ENCODE measurements around the gene JARID2. TPM values are rescaled to one million over a fixed set of nuclear protein-coding genes. Genes with fewer than 3 reads are reported as not detected.

The JARID2 gene
- total RNA-seq, 1 experiment from 2014 or later, result 23.6 TPM

GRCh38 chr6:15343490-15344191 is 97.8 kb downstream of the JARID2 start:
- Histone ChIP-seq H2AFZ (ENCODE audit: low read depth, low read length, poor library complexity, severe bottlenecking) (no peak overlapping the region), H3K9ac (ENCODE audit: low read length) (no peak overlapping the region), H3K4me2 (ENCODE audit: low read length) (no peak overlapping the region), H3K9me3 (ENCODE audit: control insufficient read depth in 1 of 2, insufficient read depth in 1 of 2, low read depth in 1 of 2, low read length in 2 of 2) (no peaks in the 10 kb centered on the region), H3K27me3 (ENCODE audit: insufficient read depth, low read length) (no peaks in the 10 kb centered on the region), H3K4me1 (ENCODE audit: control insufficient read depth in 1 of 2, insufficient read depth in 2 of 2, low read length in 2 of 2) (peaks cover 5 to 16% of the 10 kb centered on the region in 2 experiments), H3K36me3 (ENCODE audit: control insufficient read depth in 1 of 2, insufficient read depth in 2 of 2, low read length in 2 of 2) (no peaks in the 10 kb centered on the region), H3K4me3 (replicated peaks in 1 of 2; ENCODE audit: low read depth in 1 of 2, low read length in 2 of 2) (no peak overlapping the region), H3K79me2 (ENCODE audit: insufficient read depth, low read length) (peaks cover 79% of the 10 kb centered on the region), H3K27ac (ENCODE audit: low read depth, low read length) (no peak overlapping the region), H3K9me2 (ENCODE audit: insufficient read depth) (no peaks in the 10 kb centered on the region; the same call in 1 of the 2 replicates), H4K20me1 (ENCODE audit: insufficient read depth) (0 out of 2 replicates have a peak, but pooled peaks cover 6% of the 10 kb centered on the region)
- ChIA-PET POLR2A (no interaction called here), CTCF (no interaction called here), RAD21 (ENCODE audit: low non-redundant PET in 1 of 2, low total read pairs in 2 of 2, uncharacterized antibody in 2 of 2, unreplicated experiment in 2 of 2) (interaction anchor here in 1 of 2 experiments (0.7 kb wide), 1 partner anchor 18 kb away, joined by 3 read pairs; no protein-coding TSS in a partner anchor)
- no TSS peak for BruUV-seq (replicated peaks)
- TF ChIP-seq, protein P1, sequence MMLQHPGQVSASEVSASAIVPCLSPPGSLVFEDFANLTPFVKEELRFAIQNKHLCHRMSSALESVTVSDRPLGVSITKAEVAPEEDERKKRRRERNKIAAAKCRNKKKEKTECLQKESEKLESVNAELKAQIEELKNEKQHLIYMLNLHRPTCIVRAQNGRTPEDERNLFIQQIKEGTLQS (IDR thresholded peaks at IDR 0.05), result no peak
- TF ChIP-seq JUND (IDR thresholded peaks at IDR 0.05) (no peak), MAX (IDR thresholded peaks at IDR 0.05) (no peak), YY1 (IDR thresholded peaks at IDR 0.05; ENCODE audit: extremely low read depth, insufficient replicate concordance, low read depth, low read length) (no peak), EGR1 (IDR thresholded peaks at IDR 0.05; ENCODE audit: low read depth) (no peak), ZNF274 (IDR thresholded peaks at IDR 0.05; ENCODE audit: low read depth, low read length) (no peak), FOSL1 (IDR thresholded peaks at IDR 0.05; ENCODE audit: low read depth) (no peak), SRF (IDR thresholded peaks at IDR 0.05; ENCODE audit: low read depth) (no peak), REST (IDR thresholded peaks at IDR 0.05; ENCODE audit: low read depth) (no peak), RAD21 (IDR thresholded peaks at IDR 0.05; ENCODE audit: low read depth) (no peak), CEBPB (IDR thresholded peaks at IDR 0.05; ENCODE audit: low read depth) (no peak), ZFX (IDR thresholded peaks at IDR 0.05) (no peak), SIN3A (IDR thresholded peaks at IDR 0.05; ENCODE audit: low read depth) (no peak), POLR2AphosphoS5 (IDR thresholded peaks at IDR 0.05; ENCODE audit: low read depth, low read length) (no peak), TCF7L2 (IDR thresholded peaks at IDR 0.05; ENCODE audit: borderline replicate concordance, extremely low read depth, insufficient read depth, insufficient read length) (no peak), ZBTB33 (IDR thresholded peaks at IDR 0.05; ENCODE audit: extremely low read depth, insufficient replicate concordance, low read length) (no peak), EZH2 (IDR thresholded peaks at IDR 0.05) (no peak)
- ATAC-seq, result no peak
- no peak for DNase-seq (ENCODE audit: low read depth, low spot score)
- intact Hi-C loops (cut with micrococcal nuclease), result no loop called here
